ENCODE data around the gene SNX19. TPM values are rescaled to one million over a fixed set of nuclear protein-coding genes. Genes with fewer than 3 reads are reported as not detected.

SNX19 gene
- total and polyA plus RNA-seq, 2 of the 4 experiments (the other 2 are of a cell fraction), result 35.9 to 113 TPM

GRCh38 chr11:130876100-130876499 lies 40.2 kb downstream of the SNX19 start (continued):
- TF ChIP-seq CTCF (conservative IDR thresholded peaks at IDR 0.05; ENCODE audit: low read depth, low read length) (no peak), RFX5 (IDR thresholded peaks at IDR 0.05; ENCODE audit: low read depth, low read length) (no peak), RAD21 (IDR thresholded peaks at IDR 0.05; ENCODE audit: low read length) (no peak)

- Histone ChIP-seq H2AFZ (replicated peaks; ENCODE audit: low read length, poor library complexity) (no peak overlapping the region), H4K8ac (ENCODE audit: low read depth in 2 of 2, low read length in 2 of 2) (no peak overlapping the region), H3K4ac (ENCODE audit: low read depth, low read length) (no peak overlapping the region), H3K4me2 (ENCODE audit: low read depth, low read length) (no peak overlapping the region), H3K4me3 (ENCODE audit: insufficient read depth, low read depth, low read length) (no peak overlapping the region), H2BK5ac (ENCODE audit: low read depth, low read length, poor library complexity, severe bottlenecking) (peak overlapping the region; percentile 41), H3K79me1 (ENCODE audit: low read depth in 1 of 2, low read length in 2 of 2) (peaks cover 0 to 11% of the 10 kb centered on the region in 2 experiments; a peak in 2 of 4 replicates), H3K18ac (ENCODE audit: low read depth, low read length) (no peak overlapping the region), H3K27ac (ENCODE audit: insufficient read depth, low read length) (no peak overlapping the region), H3K27me3 (ENCODE audit: control insufficient read depth, insufficient read depth, low read length) (no peaks in the 10 kb centered on the region), H3K9me3 (ENCODE audit: control insufficient read depth, insufficient read depth, low read length) (no peaks in the 10 kb centered on the region), H2AK9ac (replicated peaks; ENCODE audit: low read depth, low read length, poor library complexity) (no peak overlapping the region), H3K23ac (ENCODE audit: low read depth, low read length) (no peak overlapping the region), H3K36me3 (ENCODE audit: control insufficient read depth, insufficient read depth, low read length) (peaks cover 36% of the 10 kb centered on the region), H3K14ac (replicated peaks; ENCODE audit: low read depth, low read length) (no peak overlapping the region), H3K56ac (ENCODE audit: extremely low read depth, insufficient read depth, low read length) (no peak overlapping the region), H2BK20ac (ENCODE audit: low read depth, low read length) (no peak overlapping the region), H4K20me1 (ENCODE audit: insufficient read depth, low read length) (peaks cover 4% of the 10 kb centered on the region; the same call in 1 of the 2 replicates), H3K9ac (ENCODE audit: low read depth, low read length) (no peak overlapping the region), H2AK5ac (ENCODE audit: low read depth, low read length) (no peak overlapping the region), H2BK120ac (ENCODE audit: low read depth, low read length) (no peak overlapping the region), H4K91ac (ENCODE audit: insufficient read depth, low read depth, low read length) (no peak overlapping the region), H2BK15ac (ENCODE audit: low read depth, low read length) (no peak overlapping the region), H4K5ac (ENCODE audit: low read depth, low read length) (no peak overlapping the region), H3K9me1 (ENCODE audit: insufficient read depth, low read length) (peaks cover 8% of the 10 kb centered on the region), H3K4me1 (ENCODE audit: control insufficient read depth, insufficient read depth, low read length) (peaks cover 7% of the 10 kb centered on the region)
- ATAC-seq (ENCODE audit: low read depth) (no peak), DNase-seq (no peak)
- intact Hi-C loops (cut with micrococcal nuclease), result no loop called here
- BruUV-seq (replicated peaks), result no TSS peak
- ChIA-PET CTCF (interaction anchor here (0.6 kb wide), 1 partner anchor 13 kb away, joined by 3 read pairs; no protein-coding TSS in a partner anchor), POLR2A (ENCODE audit: unreplicated experiment) (no interaction called here)
- WGBS, 2 experiments (ENCODE audit: extremely low coverage in 2 of 2, insufficient read length in 1 of 2), result no CpG with 5 or more reads among the region's 7 CpGs
- in situ Hi-C loops (cut with MboI; ENCODE audit: low sequenced_read_pairs), result no loop called here
- no peak for TF ChIP-seq BHLHE40 (IDR thresholded peaks at IDR 0.05; ENCODE audit: low read depth, low read length)
- dilution Hi-C loops (cut with HindIII; ENCODE audit: low sequenced_read_pairs, unreplicated experiment), result loop anchor here (25.0 kb wide), 1 partner anchor 438 kb away; the partner anchor contains the start of genes ADAMTS15 and ADAMTS8
Measured at GRCh38 chr11:130874955-130875531, 41.2 kb downstream of the SNX19 start.
